ENCODE data around the gene GOLGA5. TPM values are rescaled to one million over a fixed set of nuclear protein-coding genes. Genes with fewer than 3 reads are reported as not detected.
A peak's percentile ranks its signal among the peaks of the same experiment; 100 is the strongest.
"Not testable (repeated sequence)": the region's sequence is repeated elsewhere in the genome, so short reads cannot be mapped to it uniquely, and the experiment has no call there.

The GOLGA5 gene
- total RNA-seq (33.2 TPM), polyA plus RNA-seq (ENCODE audit: insufficient read depth in 1 of 8, insufficient read length in 8 of 8, low replicate concordance in 1 of 8) (10 to 100 TPM; 27.2 to 40.3 (median 31.1) TPM)
- long read RNA-seq, donor 1, partial matches to known transcripts, result 0 of 2 reads
- long read RNA-seq, donor 1, other reads (novel, unspliced or antisense), result 0 of 2 reads
- long read RNA-seq, donor 2, partial matches to known transcripts, result 0 of 2 reads
- long read RNA-seq, donor 2, other reads (novel, unspliced or antisense), result 0 of 2 reads
- long read RNA-seq, donor 3, transcript GOLGA5-201 (13 exons, 2,969 nt), result major isoform, 6 of 6 reads
- long read RNA-seq, donor 3, partial matches to known transcripts, result 0 of 6 reads
- long read RNA-seq, donor 3, other reads (novel, unspliced or antisense), result 0 of 6 reads
- long read RNA-seq, donor 4, partial matches to known transcripts, result 0 of 2 reads
- long read RNA-seq, donor 4, other reads (novel, unspliced or antisense), result 0 of 2 reads
- long read RNA-seq, donor 5, transcript GOLGA5-201 (13 exons, 2,969 nt), result major isoform, 10 of 29 reads
- long read RNA-seq, donor 5, partial matches to known transcripts, result 19 of 29 reads
- long read RNA-seq, donor 5, other reads (novel, unspliced or antisense), result 0 of 29 reads
- long read RNA-seq, donor 6, transcript GOLGA5-201 (13 exons, 2,969 nt), result major isoform, 13 of 20 reads
- long read RNA-seq, donor 6, partial matches to known transcripts, result 7 of 20 reads
- long read RNA-seq, donor 6, other reads (novel, unspliced or antisense), result 0 of 20 reads
- long read RNA-seq, donor 7, partial matches to known transcripts, result 10 of 14 reads
- long read RNA-seq, donor 7, other reads (novel, unspliced or antisense), result 0 of 14 reads
- long read RNA-seq, donor 8, transcript GOLGA5-201 (13 exons, 2,969 nt), result major isoform, 6 of 6 reads
- long read RNA-seq, donor 8, partial matches to known transcripts, result 0 of 6 reads
- long read RNA-seq, donor 8, other reads (novel, unspliced or antisense), result 0 of 6 reads
- long read RNA-seq, donor 9, partial matches to known transcripts, result 12 of 13 reads
- long read RNA-seq, donor 9, other reads (novel, unspliced or antisense), result 0 of 13 reads
- long read RNA-seq, donor 10, transcript GOLGA5-201 (13 exons, 2,969 nt), result major isoform, 7 of 21 reads
- long read RNA-seq, donor 10, partial matches to known transcripts, result 14 of 21 reads
- long read RNA-seq, donor 10, other reads (novel, unspliced or antisense), result 0 of 21 reads
- long read RNA-seq, donor 11, partial matches to known transcripts, result 6 of 9 reads
- long read RNA-seq, donor 11, other reads (novel, unspliced or antisense), result 0 of 9 reads

GRCh38 chr14:92793709-92794546 is at the start of gene GOLGA5:
TSS of gene GOLGA5 (plus strand) at chr14:92794305. CDS start at chr14:92797438, 3,133 bp downstream.
- H3K27ac ChIP-seq (ENCODE audit: low read length), result peak within 1 kb of the TSS; percentile 96
- 1% methylated on average over 67 of the region's 71 CpGs for WGBS (ENCODE audit: insufficient coverage)

GRCh38 chr14:92747701-92748258 is 46.3 kb upstream of the GOLGA5 start:
- no peaks in the 10 kb centered on the region for H3K36me3 ChIP-seq (ENCODE audit: control insufficient read depth, insufficient read depth, low read length)
- DNase-seq, result peak; percentile 35
- peak overlapping the region; percentile 71 for H3K4me3 ChIP-seq (ENCODE audit: low read length)
- no peaks in the 10 kb centered on the region for H3K9me3 ChIP-seq (replicated peaks; ENCODE audit: control insufficient read depth, low read depth, low read length)
- H3K27ac ChIP-seq (ENCODE audit: low read length), result peak overlapping the region; percentile 76
- WGBS (ENCODE audit: insufficient coverage), result 4% methylated on average over 12 of the region's 16 CpGs
- no peaks in the 10 kb centered on the region for H3K27me3 ChIP-seq (ENCODE audit: control insufficient read depth, insufficient read depth, low read length)
- peaks cover 11% of the 10 kb centered on the region for H3K4me1 ChIP-seq (ENCODE audit: control insufficient read depth, insufficient read depth, low read length)

More at GRCh38 chr14:92793709-92794546, at the start of gene GOLGA5:
- H3K27me3 ChIP-seq (ENCODE audit: control insufficient read depth, insufficient read depth, low read length), result peaks cover 3% of the 10 kb centered on the region
- peak within 1 kb of the TSS; percentile 100 for H3K4me3 ChIP-seq (ENCODE audit: low read length)
- peaks cover 5% of the 10 kb centered on the region for H3K4me1 ChIP-seq (ENCODE audit: control insufficient read depth, insufficient read depth, low read length)
- peak; percentile 99 for DNase-seq
- peaks cover 16% of the 10 kb centered on the region for H3K36me3 ChIP-seq (ENCODE audit: control insufficient read depth, insufficient read depth, low read length)
- peaks cover 3% of the 10 kb centered on the region for H3K9me3 ChIP-seq (replicated peaks; ENCODE audit: control insufficient read depth, low read depth, low read length)

GRCh38 chr14:92748259-92749016 is 45.7 kb upstream of the GOLGA5 start, which contains the start of gene LGMN:
TSS of gene LGMN (minus strand) at chr14:92748627. CDS start at chr14:92732786, 15,841 bp downstream.
- Histone ChIP-seq H3K9me3 (replicated peaks; ENCODE audit: control insufficient read depth, low read depth, low read length) (no peaks in the 10 kb centered on the region), H3K27me3 (ENCODE audit: control insufficient read depth, insufficient read depth, low read length) (no peaks in the 10 kb centered on the region), H3K4me3 (ENCODE audit: low read length) (peak within 1 kb of the TSS; percentile 71), H3K27ac (ENCODE audit: low read length) (peak within 1 kb of the TSS; percentile 76), H3K36me3 (ENCODE audit: control insufficient read depth, insufficient read depth, low read length) (no peaks in the 10 kb centered on the region), H3K4me1 (ENCODE audit: control insufficient read depth, insufficient read depth, low read length) (peaks cover 11% of the 10 kb centered on the region)
- peak; percentile 97 for DNase-seq
- WGBS (ENCODE audit: insufficient coverage), result 2% methylated on average over 43 of the region's 50 CpGs

- 80% methylated on average over 8 of the region's 10 CpGs for WGBS (ENCODE audit: insufficient coverage)
- H3K4me3 ChIP-seq (ENCODE audit: low read length), result not testable (repeated sequence)
- peaks cover 11% of the 10 kb centered on the region for H3K4me1 ChIP-seq (ENCODE audit: control insufficient read depth, insufficient read depth, low read length)
Measured at GRCh38 chr14:92750222-92750728, 43.8 kb upstream of the GOLGA5 start.

GRCh38 chr14:92750994-92751400 is 43.1 kb upstream of the GOLGA5 start:
- Histone ChIP-seq H3K27ac (ENCODE audit: low read length) (no peak overlapping the region), H3K36me3 (ENCODE audit: control insufficient read depth, insufficient read depth, low read length) (no peaks in the 10 kb centered on the region), H3K9me3 (replicated peaks; ENCODE audit: control insufficient read depth, low read depth, low read length) (no peaks in the 10 kb centered on the region), H3K4me3 (ENCODE audit: low read length) (no peak overlapping the region), H3K4me1 (ENCODE audit: control insufficient read depth, insufficient read depth, low read length) (peaks cover 11% of the 10 kb centered on the region), H3K27me3 (ENCODE audit: control insufficient read depth, insufficient read depth, low read length) (no peaks in the 10 kb centered on the region)
- 94% methylated on average over 3 of the region's 5 CpGs for WGBS (ENCODE audit: insufficient coverage)
- no peak for DNase-seq

More at GRCh38 chr14:92750222-92750728, 43.8 kb upstream of the GOLGA5 start:
- not testable (repeated sequence) for H3K36me3 ChIP-seq (ENCODE audit: control insufficient read depth, insufficient read depth, low read length); H3K27ac ChIP-seq (ENCODE audit: low read length); H3K27me3 ChIP-seq (ENCODE audit: control insufficient read depth, insufficient read depth, low read length); H3K9me3 ChIP-seq (replicated peaks; ENCODE audit: control insufficient read depth, low read depth, low read length); DNase-seq

- WGBS (ENCODE audit: insufficient coverage), result 67% methylated on average over 2 of the region's 4 CpGs
- H3K36me3 ChIP-seq (ENCODE audit: control insufficient read depth, insufficient read depth, low read length), result no peaks in the 10 kb centered on the region
- no peak for DNase-seq
- H3K4me1 ChIP-seq (ENCODE audit: control insufficient read depth, insufficient read depth, low read length), result peaks cover 11% of the 10 kb centered on the region
- H3K4me3 ChIP-seq (ENCODE audit: low read length), result no peak overlapping the region
- no peaks in the 10 kb centered on the region for H3K27me3 ChIP-seq (ENCODE audit: control insufficient read depth, insufficient read depth, low read length)
- no peaks in the 10 kb centered on the region for H3K9me3 ChIP-seq (replicated peaks; ENCODE audit: control insufficient read depth, low read depth, low read length)
- no peak overlapping the region for H3K27ac ChIP-seq (ENCODE audit: low read length)
Measured at GRCh38 chr14:92751819-92752218, 42.3 kb upstream of the GOLGA5 start.

GRCh38 chr14:92753250-92753649 is 40.9 kb upstream of the GOLGA5 start:
- H3K27me3 ChIP-seq (ENCODE audit: control insufficient read depth, insufficient read depth, low read length), result no peaks in the 10 kb centered on the region
- WGBS (ENCODE audit: insufficient coverage), result 100% methylated on average over 1 of the region's 5 CpGs
- no peak overlapping the region for H3K4me3 ChIP-seq (ENCODE audit: low read length)
- no peaks in the 10 kb centered on the region for H3K9me3 ChIP-seq (replicated peaks; ENCODE audit: control insufficient read depth, low read depth, low read length)
- peaks cover 4% of the 10 kb centered on the region for H3K4me1 ChIP-seq (ENCODE audit: control insufficient read depth, insufficient read depth, low read length)
- no peaks in the 10 kb centered on the region for H3K36me3 ChIP-seq (ENCODE audit: control insufficient read depth, insufficient read depth, low read length)
- DNase-seq, result peak; percentile 76
- H3K27ac ChIP-seq (ENCODE audit: low read length), result no peak overlapping the region

GRCh38 chr14:92754966-92755365 is 39.1 kb upstream of the GOLGA5 start:
- Histone ChIP-seq H3K36me3 (ENCODE audit: control insufficient read depth, insufficient read depth, low read length) (no peaks in the 10 kb centered on the region), H3K27ac (ENCODE audit: low read length) (no peak overlapping the region), H3K4me3 (ENCODE audit: low read length) (no peak overlapping the region), H3K9me3 (replicated peaks; ENCODE audit: control insufficient read depth, low read depth, low read length) (no peaks in the 10 kb centered on the region), H3K4me1 (ENCODE audit: control insufficient read depth, insufficient read depth, low read length) (peaks cover 4% of the 10 kb centered on the region), H3K27me3 (ENCODE audit: control insufficient read depth, insufficient read depth, low read length) (no peaks in the 10 kb centered on the region)
- DNase-seq, result peak; percentile 58
- WGBS (ENCODE audit: insufficient coverage), result 78% methylated on average over 1 of the region's 1 CpG
